Activated CD4-positive, alpha-beta memory T cell treated with anti-CD3 and anti-CD28 coated beads for 36 hours (primary cell): Measurements from ENCODE around the gene WNK2. TPM values are rescaled to one million over a fixed set of nuclear protein-coding genes. Genes with fewer than 3 reads are reported as not detected.
"Not testable (repeated sequence)": the region's sequence is repeated elsewhere in the genome, so short reads cannot be mapped to it uniquely, and the experiment has no call there.

Experiments used
- CTCF ChIA-PET: fragments of 350-600 bp; sonication (Branson Sonifier 250); formaldehyde crosslinking; loops from one replicate; lab custom pipeline; 2021; ENCODE audit warnings: antibody characterized with exemption, inconsistent platforms; lab: Charles Lee
- POLR2A ChIA-PET: fragments of 350-600 bp; sonication (Branson Sonifier 250); formaldehyde crosslinking; loops from one replicate; lab custom pipeline; 2021; ENCODE audit warnings: antibody characterized with exemption; lab: Charles Lee
- DNase-seq: peaks from one replicate; pipeline ENCODE4 v3.0.0-alpha.2; 2020
- H3K27ac Mint-ChIP-seq: one replicate; pipeline ENCODE4 v1.8.0; 2021; ENCODE audit warnings: mixed read lengths
- H3K27me3 Mint-ChIP-seq: one replicate; pipeline ENCODE4 v1.8.0; 2021; ENCODE audit warnings: mixed read lengths
- H3K36me3 Mint-ChIP-seq: one replicate; pipeline ENCODE4 v1.8.0; 2021; ENCODE audit warnings: mixed read lengths
- H3K4me1 Mint-ChIP-seq: one replicate; pipeline ENCODE4 v1.8.0; 2021; ENCODE audit warnings: low read depth, mixed read lengths
- H3K4me3 Mint-ChIP-seq: one replicate; pipeline ENCODE4 v1.8.0; 2021; ENCODE audit warnings: mild to moderate bottlenecking, mixed read lengths
- H3K9me3 Mint-ChIP-seq: one replicate; pipeline ENCODE4 v1.8.0; 2021; ENCODE audit warnings: mixed read lengths
- intact Hi-C: fragments of 100-400 bp; cut with micrococcal nuclease; formaldehyde crosslinking; loops from one replicate; pipeline ENCODE4 v1.15.1; 2023
- total RNA-seq, 2 experiments: library from RNA; stranded (reverse); gene quantifications; one replicate each; pipeline ENCODE4 v1.2.3, GENCODE V29; 2021

The WNK2 gene
- total RNA-seq, 2 experiments from 2014 or later: 1.2 to 1.6 TPM

DNA sequence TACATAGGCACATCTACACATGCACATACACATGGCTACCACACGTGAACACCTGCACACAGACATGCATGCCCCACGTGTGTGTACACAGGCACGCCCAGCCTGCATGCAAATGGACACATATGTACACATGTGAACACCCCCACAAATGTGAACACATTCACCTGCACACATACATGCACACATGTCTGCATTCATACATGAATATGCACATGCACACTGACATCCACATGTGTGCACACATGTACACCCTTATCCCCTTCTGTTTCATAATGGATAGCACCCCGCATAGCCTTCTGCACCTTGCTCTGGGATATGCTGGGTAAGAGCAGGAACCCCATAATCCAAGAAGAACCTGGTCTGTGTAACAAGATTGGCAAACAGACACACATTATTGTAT lies 66.2 kb downstream of the WNK2 start:
- no peaks in the 10 kb centered on the region for H3K36me3 Mint-ChIP-seq
- no peaks in the 10 kb centered on the region for H3K4me1 Mint-ChIP-seq
- no peak for DNase-seq
- ChIA-PET POLR2A (no interaction called here), CTCF (no interaction called here)
- H3K27me3 Mint-ChIP-seq: no peaks in the 10 kb centered on the region
- no peak overlapping the region for H3K27ac Mint-ChIP-seq
- no peaks in the 10 kb centered on the region for H3K9me3 Mint-ChIP-seq
- intact Hi-C loops: no loop called here
- no peak overlapping the region for H3K4me3 Mint-ChIP-seq

GRCh38 chr9:93251309-93251708 lies 67.4 kb downstream of the WNK2 start:
- H3K36me3 Mint-ChIP-seq, H3K27ac Mint-ChIP-seq, H3K4me1 Mint-ChIP-seq, H3K9me3 Mint-ChIP-seq, H3K27me3 Mint-ChIP-seq, H3K4me3 Mint-ChIP-seq, CTCF ChIA-PET, intact Hi-C loops, POLR2A ChIA-PET, DNase-seq: not testable (repeated sequence)

DNA sequence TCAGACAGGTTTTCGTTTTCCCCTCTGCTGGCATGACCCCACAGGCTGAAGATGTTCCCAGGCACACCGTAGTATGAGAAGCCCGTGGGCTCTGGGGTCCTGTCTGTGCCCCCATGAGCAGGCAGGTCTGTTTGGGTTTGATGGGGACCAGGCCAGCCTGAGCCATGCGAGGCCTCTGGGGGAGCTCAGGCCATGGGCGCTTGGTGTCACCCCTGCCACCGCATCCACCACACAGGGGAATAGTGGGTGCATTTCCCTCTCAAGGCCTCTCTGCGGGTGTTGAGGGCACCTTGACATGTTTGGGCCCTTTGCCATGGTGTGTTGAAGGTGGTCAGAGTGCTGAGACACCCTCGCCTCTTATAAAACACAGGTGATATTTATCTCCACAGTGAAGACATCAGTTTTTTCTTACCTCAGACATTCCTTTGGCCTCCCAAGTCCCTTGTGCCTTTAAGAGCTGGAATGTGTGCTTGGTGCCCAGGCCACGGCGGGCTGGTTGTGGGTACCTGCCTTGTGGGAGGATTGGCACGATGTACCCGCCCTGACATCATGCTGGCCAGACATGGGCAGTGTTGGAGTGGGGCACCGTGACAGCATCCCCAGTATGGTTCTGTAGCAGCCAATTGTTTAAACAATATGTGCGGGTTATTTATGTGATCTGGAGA lies 68.3 kb downstream of the WNK2 start:
- CTCF ChIA-PET: no interaction called here
- Mint-ChIP-seq H3K4me1 (no peaks in the 10 kb centered on the region), H3K27me3 (no peaks in the 10 kb centered on the region), H3K36me3 (no peaks in the 10 kb centered on the region), H3K4me3 (no peak overlapping the region), H3K9me3 (no peaks in the 10 kb centered on the region), H3K27ac (no peak overlapping the region)
- intact Hi-C loops: no loop called here
- no peak for DNase-seq
- POLR2A ChIA-PET: no interaction called here

DNA sequence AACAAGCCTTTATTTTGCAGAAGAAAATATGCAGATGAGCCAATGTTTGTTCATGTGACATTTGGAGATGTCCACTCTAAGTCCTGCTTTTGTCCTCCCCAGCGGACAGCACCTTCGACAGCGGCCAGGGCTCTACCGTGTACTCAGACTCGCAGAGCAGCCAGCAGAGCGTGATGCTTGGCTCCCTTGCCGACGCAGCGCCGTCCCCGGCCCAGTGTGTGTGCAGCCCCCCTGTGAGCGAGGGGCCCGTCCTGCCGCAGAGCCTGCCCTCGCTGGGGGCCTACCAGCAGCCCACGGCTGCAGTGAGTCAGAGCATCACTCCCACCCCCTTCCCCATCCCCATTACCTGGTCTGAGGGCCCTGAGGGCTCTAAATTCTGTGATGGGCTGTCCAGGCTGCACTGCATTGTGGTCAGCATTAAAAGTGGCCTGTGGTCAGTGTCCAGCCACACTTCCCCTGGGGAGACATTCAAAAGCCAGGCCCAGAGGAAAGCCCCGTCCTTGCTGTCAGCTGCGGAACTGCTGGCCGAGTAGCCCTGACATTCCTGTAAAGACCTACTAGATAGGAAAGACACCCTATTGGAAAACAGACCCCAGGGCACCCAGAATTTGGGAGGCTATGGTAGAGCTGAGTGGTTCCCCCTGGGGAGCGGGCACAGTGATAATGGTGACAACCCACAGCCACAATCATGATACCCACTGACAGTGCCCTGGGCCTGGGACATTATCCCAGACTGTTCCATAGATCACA lies 69.0 kb downstream of the WNK2 start:
- H3K9me3 Mint-ChIP-seq: no peaks in the 10 kb centered on the region
- no peak for DNase-seq
- H3K36me3 Mint-ChIP-seq: no peaks in the 10 kb centered on the region
- H3K27ac Mint-ChIP-seq: no peak overlapping the region
- intact Hi-C loops: no loop called here
- ChIA-PET CTCF (no interaction called here), POLR2A (no interaction called here)
- H3K4me3 Mint-ChIP-seq: no peak overlapping the region
- H3K4me1 Mint-ChIP-seq: no peaks in the 10 kb centered on the region
- no peaks in the 10 kb centered on the region for H3K27me3 Mint-ChIP-seq

GRCh38 chr9:93253633-93254032 lies 69.7 kb downstream of the WNK2 start:
- ChIA-PET POLR2A (no interaction called here), CTCF (no interaction called here)
- Mint-ChIP-seq H3K36me3 (no peaks in the 10 kb centered on the region), H3K9me3 (no peaks in the 10 kb centered on the region), H3K4me3 (no peak overlapping the region), H3K27ac (no peak overlapping the region), H3K4me1 (no peaks in the 10 kb centered on the region), H3K27me3 (no peaks in the 10 kb centered on the region)
- no peak for DNase-seq
- intact Hi-C loops: no loop called here

DNA sequence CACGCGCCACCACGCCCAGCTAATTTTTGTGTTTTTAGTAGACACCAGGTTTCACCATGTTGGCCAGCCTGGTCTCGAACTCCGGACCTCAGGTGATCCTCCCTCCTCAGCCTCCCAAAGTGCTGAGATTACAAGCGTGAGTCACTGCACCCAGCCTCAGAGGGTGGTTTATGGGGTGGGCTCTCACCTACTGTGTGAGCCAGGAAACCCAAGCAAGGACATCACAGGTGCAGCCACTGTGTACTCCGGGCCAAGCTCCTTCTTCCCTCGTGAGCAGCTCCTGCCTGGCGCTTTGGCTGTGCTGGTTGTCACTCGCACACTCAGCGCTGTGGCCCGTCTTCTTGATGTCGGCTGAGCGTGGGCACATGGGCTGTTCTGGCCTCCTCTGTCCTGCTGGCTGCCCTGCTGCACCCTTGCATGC lies 70.1 kb downstream of the WNK2 start:
- H3K9me3 Mint-ChIP-seq: no peaks in the 10 kb centered on the region
- ChIA-PET CTCF (no interaction called here), POLR2A (no interaction called here)
- H3K36me3 Mint-ChIP-seq: no peaks in the 10 kb centered on the region
- DNase-seq: no peak
- H3K27ac Mint-ChIP-seq: no peak overlapping the region
- H3K27me3 Mint-ChIP-seq: no peaks in the 10 kb centered on the region
- H3K4me3 Mint-ChIP-seq: no peak overlapping the region
- no peaks in the 10 kb centered on the region for H3K4me1 Mint-ChIP-seq
- intact Hi-C loops: no loop called here

DNA sequence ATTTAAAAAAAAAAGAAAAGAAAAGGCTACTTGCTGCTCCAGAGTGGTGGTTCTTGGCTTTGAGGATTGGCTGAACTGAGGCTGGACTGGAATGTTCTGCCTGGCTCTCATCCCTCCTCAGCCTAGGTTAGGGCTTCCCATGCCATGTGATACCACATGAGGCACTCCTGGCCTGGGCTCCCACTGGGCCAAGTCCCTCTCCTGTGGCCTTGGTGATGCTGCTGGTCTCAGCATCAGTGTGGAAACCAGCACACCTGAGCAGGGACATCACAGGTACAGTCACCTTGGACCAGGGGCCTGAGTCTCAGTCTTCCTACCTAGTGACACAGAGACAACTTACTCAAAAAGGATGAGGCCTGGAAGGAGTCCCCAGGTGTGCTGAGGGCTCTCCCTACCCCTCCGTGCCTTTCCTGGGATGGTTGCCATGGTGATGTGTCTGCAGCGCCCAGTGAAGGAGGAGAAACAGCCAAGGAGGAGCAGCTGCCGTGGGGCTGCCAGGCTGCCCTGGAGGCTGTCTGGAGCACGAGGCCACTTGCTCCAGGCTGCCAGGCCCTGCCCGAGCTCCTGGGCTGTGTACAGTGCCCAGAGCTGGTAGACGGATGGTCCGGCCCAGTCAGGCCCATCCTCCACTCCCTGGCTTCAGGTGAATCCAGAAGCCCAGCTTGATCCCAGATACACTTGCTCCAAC lies 71.0 kb downstream of the WNK2 start:
- no peaks in the 10 kb centered on the region for H3K36me3 Mint-ChIP-seq
- DNase-seq: no peak
- intact Hi-C loops: no loop called here

GRCh38 chr9:93255494-93255867 lies 71.5 kb downstream of the WNK2 start:
- Mint-ChIP-seq H3K9me3 (no peaks in the 10 kb centered on the region), H3K36me3 (no peaks in the 10 kb centered on the region), H3K27ac (no peak overlapping the region), H3K4me1 (no peaks in the 10 kb centered on the region), H3K27me3 (no peaks in the 10 kb centered on the region), H3K4me3 (no peak overlapping the region)
- no peak for DNase-seq
- intact Hi-C loops: no loop called here
- ChIA-PET POLR2A (no interaction called here), CTCF (no interaction called here)

More for the DNA sequence above, 71.0 kb downstream of the WNK2 start:
- Mint-ChIP-seq H3K9me3 (no peaks in the 10 kb centered on the region), H3K4me1 (no peaks in the 10 kb centered on the region), H3K27me3 (no peaks in the 10 kb centered on the region), H3K27ac (no peak overlapping the region), H3K4me3 (no peak overlapping the region)
- CTCF ChIA-PET: no interaction called here
- POLR2A ChIA-PET: no interaction called here

DNA sequence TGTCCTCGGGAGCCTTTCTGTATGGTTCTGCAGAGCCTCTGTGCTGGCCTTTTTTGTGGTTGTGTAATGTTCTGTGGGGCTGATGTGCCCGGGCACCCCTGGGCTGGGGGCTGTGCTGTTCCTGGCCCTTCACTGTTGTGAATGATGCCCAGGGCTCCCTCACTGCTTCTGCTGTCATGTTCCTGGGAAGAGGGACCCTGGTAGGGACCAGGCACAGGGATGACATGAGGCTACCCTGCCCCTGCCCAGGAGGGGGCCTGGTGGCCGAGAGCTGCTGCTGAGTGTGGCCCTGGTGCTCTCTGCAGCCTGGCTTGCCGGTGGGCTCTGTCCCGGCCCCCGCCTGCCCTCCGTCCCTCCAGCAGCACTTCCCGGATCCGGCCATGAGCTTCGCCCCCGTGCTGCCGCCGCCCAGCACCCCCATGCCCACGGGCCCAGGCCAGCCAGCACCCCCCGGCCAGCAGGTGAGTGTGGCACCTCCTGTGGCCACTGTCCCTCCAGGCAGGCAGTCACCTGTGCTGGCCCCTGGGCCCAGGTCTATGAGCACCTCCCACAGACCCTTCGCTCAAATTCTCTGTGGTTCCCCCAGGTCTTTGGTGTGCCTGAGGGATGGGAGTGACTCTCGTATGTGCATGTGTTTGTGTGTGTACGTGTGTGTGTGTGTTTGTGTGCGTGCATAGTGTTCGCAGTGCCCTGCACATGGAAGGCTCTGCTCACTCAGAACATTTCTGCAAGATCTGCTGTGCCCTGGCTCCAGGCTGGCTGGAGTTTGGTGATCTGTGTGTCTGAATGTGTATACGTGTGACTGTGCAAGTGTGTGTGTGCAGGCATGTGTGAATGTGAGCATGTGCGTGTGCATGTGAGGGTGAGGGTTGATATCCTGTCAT lies 72.3 kb downstream of the WNK2 start:
- Mint-ChIP-seq H3K36me3 (no peaks in the 10 kb centered on the region), H3K27ac (no peak overlapping the region), H3K9me3 (no peaks in the 10 kb centered on the region), H3K4me1 (no peaks in the 10 kb centered on the region), H3K27me3 (no peaks in the 10 kb centered on the region), H3K4me3 (no peak overlapping the region)
- ChIA-PET CTCF (no interaction called here), POLR2A (no interaction called here)
- peak; percentile 2 for DNase-seq
- intact Hi-C loops: no loop called here

- Mint-ChIP-seq H3K27ac (no peak overlapping the region), H3K4me1 (no peaks in the 10 kb centered on the region), H3K4me3 (no peak overlapping the region), H3K27me3 (no peaks in the 10 kb centered on the region), H3K36me3 (no peaks in the 10 kb centered on the region), H3K9me3 (no peaks in the 10 kb centered on the region)
- intact Hi-C loops: no loop called here
- no peak for DNase-seq
- CTCF ChIA-PET: no interaction called here
- POLR2A ChIA-PET: no interaction called here
These were observed 73.2 kb downstream of the WNK2 start for GRCh38 chr9:93256878-93257807.

GRCh38 chr9:93257808-93258331 lies 73.9 kb downstream of the WNK2 start:
- no peak overlapping the region for H3K4me3 Mint-ChIP-seq
- no peaks in the 10 kb centered on the region for H3K4me1 Mint-ChIP-seq
- no peaks in the 10 kb centered on the region for H3K9me3 Mint-ChIP-seq
- H3K36me3 Mint-ChIP-seq: no peaks in the 10 kb centered on the region
- ChIA-PET POLR2A (no interaction called here), CTCF (no interaction called here)
- H3K27ac Mint-ChIP-seq: no peak overlapping the region
- DNase-seq: no peak
- no peaks in the 10 kb centered on the region for H3K27me3 Mint-ChIP-seq
- intact Hi-C loops: no loop called here
